HCT116 (cell line): Measurements from ENCODE around the gene NABP1. TPM values are rescaled to one million over a fixed set of nuclear protein-coding genes. Genes with fewer than 3 reads are reported as not detected.

Experiments
- ATAC-seq: fragments of 200-7000 bp; cut with Tn5 transposase; 2 replicates; pipeline ENCODE4 v1.9.1; 2020; ENCODE audit warnings: mild to moderate bottlenecking, moderate library complexity
- BruUV-seq: library from RNA; stranded (reverse); fragments of 400-500 nt; replicated peaks from 2 replicates; lab custom pipeline; 2021; lab: Mats Ljungman, UMichigan
- CTCF ChIA-PET: fragments of 300-600 bp; sonication (Branson Sonifier 250); formaldehyde crosslinking; loops from one replicate; lab custom pipeline; 2021; ENCODE audit warnings: antibody characterized with exemption; lab: Charles Lee
- POLR2A ChIA-PET: fragments of 300-600, 350-600 bp; sonication (Branson Sonifier 250); formaldehyde crosslinking; loops from one replicate; lab custom pipeline; 2021; ENCODE audit warnings: antibody characterized with exemption; lab: Charles Lee
- RAD21 ChIA-PET, 2 experiments: fragments of 300-600 bp; sonication (Branson Sonifier 250); formaldehyde crosslinking; loops; one replicate each; lab custom pipeline; 2023; ENCODE audit warnings: low total read pairs in 2 of 2; ENCODE audit not compliant: uncharacterized antibody in 2 of 2, unreplicated experiment in 2 of 2, low non-redundant PET in 1 of 2; lab: Charles Lee
- DNase-seq: peaks from one replicate; pipeline ENCODE4 v3.0.0-alpha.2; 2010; ENCODE audit warnings: low read depth, low spot score
- H2AFZ ChIP-seq: fragments of 200-600 bp; shearing (Covaris generic), sonication (generic); 2 replicates; pipeline ENCODE4 v1.6.1; 2017; ENCODE audit warnings: low read depth, mixed run types, mixed read lengths, antibody characterized with exemption, low read length; ENCODE audit not compliant: poor library complexity, severe bottlenecking
- H3K27ac ChIP-seq: 2 replicates; pipeline ENCODE4 v1.5.1; 2012; ENCODE audit warnings: low read depth, low read length
- H3K27me3 ChIP-seq: fragments of 200-600 bp; sonication (generic); 2 replicates; pipeline ENCODE4 v1.6.1; 2016; ENCODE audit warnings: mixed run types, low read length, mixed read lengths; ENCODE audit not compliant: insufficient read depth
- H3K36me3 ChIP-seq, 2 experiments: fragments of 200-500 bp in 1 of 2; fragments of 200-600 bp in 1 of 2; sonication (Bioruptor generic) in 1 of 2; sonication (generic) in 1 of 2; 2 replicates each; pipeline versions ENCODE4 v1.5.1 to v1.6.1; 2014 to 2016; ENCODE audit warnings: low read length in 2 of 2, inconsistent platforms in 1 of 2, mixed read lengths in 1 of 2, mixed run types in 1 of 2; ENCODE audit not compliant: insufficient read depth in 2 of 2, control insufficient read depth in 1 of 2
- H3K4me1 ChIP-seq, 2 experiments: fragments of 200-600 bp in 1 of 2; sonication (generic) in 1 of 2; 2 replicates each; pipeline versions ENCODE4 v1.5.1 to v1.6.1; 2012 to 2017; ENCODE audit warnings: low read length in 2 of 2, inconsistent platforms in 1 of 2, mild to moderate bottlenecking in 1 of 2, mixed read lengths in 1 of 2, mixed run types in 1 of 2, moderate library complexity in 1 of 2; ENCODE audit not compliant: insufficient read depth in 2 of 2, control insufficient read depth in 1 of 2
- H3K4me2 ChIP-seq: fragments of 200-600 bp; sonication (generic); 2 replicates; pipeline ENCODE4 v1.6.1; 2017; ENCODE audit warnings: mixed run types, low read length, mixed read lengths
- H3K4me3 ChIP-seq, 2 experiments: fragments of 200-600 bp in 1 of 2; sonication (generic) in 1 of 2; replicated peaks in 1 of 2; 2 replicates each; pipeline ENCODE4 v1.5.1; 2011 to 2016; ENCODE audit warnings: low read length in 2 of 2, control low read depth in 1 of 2, low read depth in 1 of 2, mild to moderate bottlenecking in 1 of 2, mixed read lengths in 1 of 2, mixed run types in 1 of 2
- H3K79me2 ChIP-seq: fragments of 200-600 bp; sonication (generic); 2 replicates; pipeline ENCODE4 v1.6.1; 2017; ENCODE audit warnings: mild to moderate bottlenecking, mixed run types, low read length, moderate library complexity, mixed read lengths; ENCODE audit not compliant: insufficient read depth
- H3K9ac ChIP-seq: fragments of 200-600 bp; sonication (generic); 2 replicates; pipeline ENCODE4 v1.6.1; 2016; ENCODE audit warnings: low read length, mixed read lengths
- H3K9me2 ChIP-seq: fragments of 200-600 bp; sonication (generic), shearing (Covaris generic); 2 replicates; pipeline ENCODE4 v1.6.1; 2017; ENCODE audit warnings: mixed run types, mild to moderate bottlenecking, moderate library complexity; ENCODE audit not compliant: insufficient read depth
- H3K9me3 ChIP-seq, 2 experiments: fragments of 200-500 bp in 1 of 2; fragments of 200-600 bp in 1 of 2; sonication (Bioruptor generic) in 1 of 2; sonication (generic) in 1 of 2; 2 replicates each; pipeline ENCODE4 v1.6.1; 2014 to 2017; ENCODE audit warnings: low read length in 2 of 2, mixed read lengths in 2 of 2, inconsistent platforms in 1 of 2, low read depth in 1 of 2, mild to moderate bottlenecking in 1 of 2, mixed run types in 1 of 2, moderate library complexity in 1 of 2; ENCODE audit not compliant: control insufficient read depth in 1 of 2, insufficient read depth in 1 of 2
- H4K20me1 ChIP-seq: fragments of 200-600 bp; sonication (generic), shearing (Covaris generic); 2 replicates; pipeline ENCODE4 v1.6.1; 2017; ENCODE audit warnings: mixed run types, mild to moderate bottlenecking, moderate library complexity; ENCODE audit not compliant: insufficient read depth
- ATF3 ChIP-seq: IDR thresholded peaks from 2 replicates; pipeline ENCODE4 v1.6.1; 2012
- CBX3 ChIP-seq: IDR thresholded peaks from 2 replicates; pipeline ENCODE4 v1.6.1; 2012; ENCODE audit warnings: low read depth
- CTCF ChIP-seq, 3 experiments: fragments of 200-600 bp in 1 of 3; sonication (generic) in 1 of 3; IDR thresholded peaks in 2 of 3; conservative IDR thresholded peaks in 1 of 3; 2 replicates each; pipeline ENCODE4 v1.5.1; 2012 to 2017; ENCODE audit warnings: low read depth in 2 of 3, low read length in 2 of 3, antibody characterized with exemption in 1 of 3, borderline replicate concordance in 1 of 3, control low read depth in 1 of 3, mild to moderate bottlenecking in 1 of 3, mixed read lengths in 1 of 3, mixed run types in 1 of 3, moderate library complexity in 1 of 3; ENCODE audit not compliant: insufficient read depth in 1 of 3
- EGR1 ChIP-seq: IDR thresholded peaks from 2 replicates; pipeline ENCODE4 v1.6.1; 2012; ENCODE audit warnings: low read depth
- ELF1 ChIP-seq: IDR thresholded peaks from 2 replicates; pipeline ENCODE4 v1.6.1; 2012; ENCODE audit warnings: low read depth, borderline replicate concordance
- EZH2 ChIP-seq: fragments of 200-600 bp; sonication (generic); IDR thresholded peaks from 2 replicates; pipeline ENCODE4 v1.6.1; 2017; ENCODE audit warnings: antibody characterized with exemption, mixed run types
- FOSL1 ChIP-seq: IDR thresholded peaks from 2 replicates; pipeline ENCODE4 v1.6.1; 2012; ENCODE audit warnings: low read depth
- POLR2A ChIP-seq: IDR thresholded peaks from 2 replicates; pipeline ENCODE4 v1.7.0; 2011; ENCODE audit warnings: borderline replicate concordance; ENCODE audit not compliant: insufficient read depth, insufficient read length; ENCODE audit errors: extremely low read depth
- RAD21 ChIP-seq: IDR thresholded peaks from 2 replicates; pipeline ENCODE4 v1.6.1; 2012; ENCODE audit warnings: low read depth, mild to moderate bottlenecking
- REST ChIP-seq: IDR thresholded peaks from 2 replicates; pipeline ENCODE4 v1.6.1; 2012; ENCODE audit warnings: low read depth
- SP1 ChIP-seq: IDR thresholded peaks from 2 replicates; pipeline ENCODE4 v1.6.1; 2012; ENCODE audit warnings: low read depth
- SRF ChIP-seq: IDR thresholded peaks from 2 replicates; pipeline ENCODE4 v1.6.1; 2012; ENCODE audit warnings: low read depth
- TCF7L2 ChIP-seq: IDR thresholded peaks from 2 replicates; pipeline ENCODE4 v1.7.0; 2011; ENCODE audit warnings: borderline replicate concordance, inconsistent platforms; ENCODE audit not compliant: insufficient read depth, insufficient read length; ENCODE audit errors: extremely low read depth
- ZBTB33 ChIP-seq: IDR thresholded peaks from 2 replicates; pipeline ENCODE4 v1.6.1; 2011; ENCODE audit warnings: mild to moderate bottlenecking, low read length, moderate library complexity; ENCODE audit not compliant: insufficient replicate concordance; ENCODE audit errors: extremely low read depth
- ZFX ChIP-seq: fragments of 450-650 bp; IDR thresholded peaks from 2 replicates; pipeline ENCODE4 v1.6.1; 2017
- intact Hi-C: fragments of 100-400 bp; cut with micrococcal nuclease; formaldehyde crosslinking; loops from 2 replicates; pipeline ENCODE4 v1.10.0; 2022
- total RNA-seq: library from RNA; stranded (reverse); gene quantifications from one replicate; pipeline ENCODE4 v1.2.1, GENCODE V29; 2021; ENCODE audit not compliant: unreplicated experiment

The NABP1 gene
- total RNA-seq, 1 experiment from 2014 or later: 39.3 TPM

GRCh38 chr2:191670787-191671186, 7.1 kb upstream of the NABP1 start:
- ATAC-seq (no peak), DNase-seq (no peak)
- Histone ChIP-seq H3K79me2 (no peaks in the 10 kb centered on the region), H3K4me2 (no peak overlapping the region), H3K27ac (no peak overlapping the region), H2AFZ (no peak overlapping the region), H3K27me3 (no peaks in the 10 kb centered on the region), H3K4me3 (no peak overlapping the region), H3K4me1 (peaks cover 0 to 4% of the 10 kb centered on the region in 2 experiments; a peak in 1 of 4 replicates), H3K9me2 (no peaks in the 10 kb centered on the region), H3K36me3 (no peaks in the 10 kb centered on the region), H4K20me1 (no peaks in the 10 kb centered on the region), H3K9me3 (no peaks in the 10 kb centered on the region), H3K9ac (no peak overlapping the region)
- ChIA-PET RAD21 (no interaction called here), CTCF (no interaction called here), POLR2A (no interaction called here)
- intact Hi-C loops: no loop called here
- no TSS peak for BruUV-seq
- TF ChIP-seq EZH2 (no peak), ZFX (no peak), RAD21 (no peak), FOSL1 (no peak), ELF1 (no peak), ATF3 (no peak), SP1 (no peak), TCF7L2 (no peak), ZBTB33 (no peak), POLR2A (no peak), CTCF (IDR thresholded peaks at IDR 0.05 in 2 of 3, conservative IDR thresholded peaks at IDR 0.05 in 1 of 3; ENCODE audit: borderline replicate concordance in 1 of 3, insufficient read depth in 1 of 3, low read depth in 2 of 3, low read length in 2 of 3) (no peak), EGR1 (no peak), CBX3 (no peak), REST (no peak), SRF (no peak)
